NCI-H2227 (cell line): Measurements from ENCODE around the gene ENDOU.

Experiments
- DNase-seq: peaks from one replicate; lab custom pipeline; 2025; ENCODE audit not compliant: unreplicated experiment; lab: John Stamatoyannopoulos, UW

The ENDOU gene

DNA sequence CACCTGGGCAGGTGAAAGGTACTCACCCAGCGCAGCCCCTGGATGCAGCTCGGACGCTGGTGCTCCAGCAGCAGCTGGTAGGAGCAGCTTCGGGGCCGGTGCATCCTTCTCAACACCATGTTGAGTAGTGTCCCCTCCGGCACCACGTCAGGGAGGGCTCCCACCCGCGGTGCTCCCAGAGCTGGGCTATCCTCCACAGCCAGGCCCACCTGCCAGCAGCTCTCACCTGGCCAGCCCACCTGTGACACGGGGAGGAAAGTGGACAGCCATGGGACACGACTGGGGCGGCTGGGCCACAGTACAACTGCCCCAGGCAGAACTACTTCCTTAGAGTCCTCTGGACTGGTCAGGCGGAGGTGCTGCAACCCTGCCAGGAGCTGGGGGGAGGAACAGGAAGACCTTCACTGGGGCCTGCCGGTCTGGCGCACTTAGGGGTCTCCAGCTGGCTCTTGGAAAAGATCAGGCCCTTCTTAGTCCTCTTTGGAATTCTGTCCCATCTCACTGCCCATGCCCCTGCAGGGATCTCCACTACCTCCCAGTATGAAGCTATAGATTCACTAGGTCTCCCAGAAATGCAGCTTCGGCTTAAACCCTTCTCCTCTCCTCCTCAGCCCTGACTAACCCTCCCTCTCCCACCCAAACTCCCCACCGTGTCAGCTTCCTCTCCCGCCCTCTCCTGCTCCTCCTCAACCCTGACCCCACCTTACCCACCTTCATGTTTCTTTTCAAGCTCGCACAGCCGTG is 32.7 kb upstream of the ENDOU start:
- DNase-seq = no peak

DNA sequence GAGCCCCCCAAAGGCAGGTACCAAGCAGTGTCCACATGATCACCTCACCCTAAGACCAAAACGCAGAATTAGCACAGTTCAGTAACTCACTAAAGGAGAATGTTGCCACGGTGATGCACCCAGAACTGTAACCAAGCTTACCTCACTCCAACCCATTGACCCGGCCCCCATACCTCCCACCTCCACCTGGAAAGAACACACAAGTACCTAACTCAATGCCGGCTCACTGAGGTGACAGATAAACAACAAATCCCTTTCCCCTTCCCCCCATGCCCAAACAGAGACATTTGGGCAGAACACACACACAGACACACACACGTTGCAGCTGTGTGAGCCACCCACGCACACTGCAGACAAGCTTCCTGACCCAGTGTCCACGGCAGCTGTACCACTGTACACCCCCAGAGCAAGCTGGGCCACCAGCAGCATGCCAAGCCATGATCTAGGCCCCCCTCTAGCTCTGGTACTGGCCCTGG is 32.1 kb upstream of the ENDOU start:
- DNase-seq = no peak

DNA sequence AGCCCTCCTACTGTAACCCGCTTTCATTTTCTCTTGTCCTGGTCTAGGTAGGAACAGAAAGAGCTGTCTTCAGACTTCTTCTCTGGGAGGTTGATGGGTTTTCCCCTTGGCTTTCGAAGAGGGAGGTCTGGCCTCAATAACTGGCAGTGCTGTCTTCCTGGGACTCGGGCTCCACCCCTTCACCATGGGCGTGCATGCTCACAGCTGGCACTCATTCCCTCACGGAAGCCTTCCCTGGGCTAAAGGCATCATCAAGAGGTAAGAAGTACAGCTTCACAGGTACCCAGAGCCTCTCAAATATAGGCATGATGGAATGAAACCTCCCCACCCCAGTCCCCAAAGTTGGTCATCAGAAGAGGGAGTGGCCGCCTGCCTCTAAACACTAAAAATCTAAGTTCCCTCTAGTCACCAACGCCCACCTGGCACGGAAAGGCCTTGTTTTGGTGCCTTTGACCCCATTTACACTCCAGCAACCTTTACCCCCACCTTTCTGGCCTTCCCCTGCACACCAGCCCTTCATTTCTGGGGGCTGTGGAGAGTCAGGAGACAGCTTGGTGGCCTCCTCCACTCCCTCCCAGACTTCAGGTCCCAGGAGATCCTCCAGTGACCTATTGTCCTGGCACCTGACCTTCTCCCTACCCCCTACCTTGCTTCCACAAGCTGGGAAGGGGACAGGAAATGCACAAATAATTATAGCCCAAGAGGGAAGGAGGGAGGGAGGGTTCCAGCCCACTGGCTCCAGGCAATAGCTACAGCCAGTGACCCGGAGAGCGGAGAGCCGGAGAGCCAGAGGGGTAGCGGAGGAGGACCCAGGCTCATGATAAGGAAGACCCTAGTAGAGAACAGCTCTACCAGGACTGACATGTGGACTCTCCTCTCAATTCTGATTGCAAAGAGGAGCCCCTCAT is 30.6 kb upstream of the ENDOU start:
- peak; percentile 2 for DNase-seq

DNA sequence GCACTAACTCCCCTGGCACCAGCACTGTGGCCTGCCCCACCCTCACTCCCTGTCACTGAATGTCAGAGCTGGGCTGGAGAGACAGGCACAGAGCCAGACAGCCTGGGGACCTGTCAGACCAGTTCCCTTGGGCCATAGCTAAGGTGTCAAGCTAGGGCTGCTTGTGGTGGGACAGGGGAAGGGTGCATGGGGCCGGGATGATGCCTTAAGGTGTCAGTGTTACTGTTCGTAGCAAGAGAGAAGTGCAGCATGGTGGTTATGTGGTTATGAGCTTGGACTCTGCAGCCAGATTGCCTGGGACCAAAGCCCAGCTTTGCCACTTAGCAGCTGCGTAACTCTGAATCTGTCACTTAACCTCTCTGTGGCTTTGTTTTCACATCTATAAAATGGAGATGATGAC is 29.6 kb upstream of the ENDOU start:
- DNase-seq = no peak

DNA sequence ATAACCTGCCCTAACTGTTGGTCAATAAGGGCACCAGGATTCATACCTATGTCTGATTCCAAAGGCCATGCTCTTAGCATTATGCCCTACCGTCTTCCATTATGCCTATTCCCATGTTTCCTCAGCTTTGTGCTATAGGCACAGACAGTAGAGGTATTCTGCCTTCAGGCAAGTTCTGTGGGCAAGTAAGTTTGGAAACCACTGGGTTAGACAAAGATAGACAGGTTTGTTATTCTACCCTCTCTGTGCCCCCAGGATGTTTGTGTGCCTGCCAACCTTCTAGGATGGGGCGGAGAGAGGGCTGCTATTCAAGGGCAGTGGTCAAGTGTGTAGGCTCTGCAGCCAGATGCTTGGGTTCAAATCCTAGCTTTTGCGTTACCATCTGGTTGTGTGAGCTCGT is 28.8 kb upstream of the ENDOU start:
- no peak for DNase-seq

DNA sequence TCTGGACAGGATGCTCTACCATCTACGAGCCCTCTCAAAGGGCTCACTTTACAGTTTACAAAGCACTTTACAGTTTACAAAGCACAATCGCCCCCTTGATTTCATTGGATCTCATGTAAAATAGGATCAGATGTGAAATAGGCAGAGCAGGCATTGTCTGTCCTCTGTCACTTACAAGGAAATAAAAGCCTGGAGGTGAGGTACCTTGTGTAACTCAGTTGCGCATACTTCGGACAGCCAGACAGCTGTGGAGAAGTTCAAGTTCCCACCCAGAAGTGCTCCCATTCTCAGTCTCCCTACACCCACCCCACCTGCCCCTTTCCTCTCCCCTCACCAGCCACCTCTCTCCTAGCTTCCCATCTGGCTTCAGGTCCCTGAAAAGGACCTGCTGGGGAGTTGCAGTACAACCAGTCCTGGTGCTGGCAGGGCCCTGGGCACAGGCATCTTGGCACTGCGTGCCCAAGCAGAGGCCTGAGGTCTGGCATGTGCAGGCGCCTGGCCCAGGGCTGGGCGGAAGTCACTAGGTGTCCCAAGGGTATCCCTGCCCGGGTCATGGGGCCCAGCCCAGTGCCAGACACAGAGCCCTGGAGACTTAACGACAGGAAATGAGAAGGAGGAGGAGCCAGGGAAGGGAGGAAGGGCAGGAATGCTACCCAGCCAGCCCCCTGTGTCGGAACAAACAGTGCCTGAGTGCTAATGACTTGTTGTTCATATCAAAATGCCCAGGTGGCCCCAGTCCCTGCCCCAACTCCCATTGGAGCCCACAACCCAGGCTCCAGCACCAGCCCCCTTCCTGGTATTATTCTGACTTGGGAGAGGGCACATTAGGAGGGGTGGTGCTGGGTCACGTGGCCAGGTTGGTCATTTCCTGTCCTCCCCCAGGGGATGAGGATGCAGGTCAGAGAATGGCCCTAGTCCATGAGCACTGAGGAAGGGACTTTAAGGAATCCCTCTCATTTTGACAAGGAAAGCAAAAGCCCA is 28.0 kb upstream of the ENDOU start:
- DNase-seq = no peak

DNA sequence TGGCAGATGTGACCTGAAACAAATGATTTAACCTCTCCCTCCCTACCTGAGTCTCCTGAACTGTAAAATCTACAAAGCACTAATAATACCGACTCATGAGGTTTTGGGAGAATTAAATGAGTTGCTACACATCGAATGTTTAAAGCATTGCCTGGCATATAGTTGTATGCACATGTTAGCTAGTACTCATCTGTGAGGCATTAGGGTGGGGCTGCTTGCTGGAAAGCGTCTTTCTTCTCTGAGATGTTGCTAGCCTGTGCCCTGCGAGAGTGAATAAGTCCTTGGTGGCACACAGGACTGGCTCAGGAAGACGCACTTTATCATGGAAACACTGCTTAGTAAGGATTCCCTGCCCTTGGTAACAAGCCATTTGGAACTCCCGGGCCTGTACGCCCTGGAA is 27.3 kb upstream of the ENDOU start:
- no peak for DNase-seq

DNA sequence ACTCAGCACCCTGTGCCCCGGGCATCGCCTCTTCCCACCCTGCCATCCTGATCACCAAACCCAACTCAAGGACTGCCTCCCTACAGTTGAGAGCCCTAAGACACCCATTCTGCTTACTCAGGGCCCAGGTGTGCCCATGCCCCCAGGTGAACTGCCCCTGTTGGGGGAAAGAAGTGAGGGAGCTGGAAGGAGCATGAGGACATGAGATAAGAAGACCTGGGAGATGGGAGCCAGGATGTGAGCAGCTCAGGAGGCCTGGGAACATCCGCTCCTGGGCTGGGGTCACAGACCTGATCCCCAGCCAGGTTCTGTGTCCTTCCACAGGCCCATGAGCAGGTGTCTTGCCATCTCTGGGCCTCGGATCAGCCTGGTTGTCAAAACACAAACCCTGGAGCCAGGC is 26.8 kb upstream of the ENDOU start:
- DNase-seq = no peak

DNA sequence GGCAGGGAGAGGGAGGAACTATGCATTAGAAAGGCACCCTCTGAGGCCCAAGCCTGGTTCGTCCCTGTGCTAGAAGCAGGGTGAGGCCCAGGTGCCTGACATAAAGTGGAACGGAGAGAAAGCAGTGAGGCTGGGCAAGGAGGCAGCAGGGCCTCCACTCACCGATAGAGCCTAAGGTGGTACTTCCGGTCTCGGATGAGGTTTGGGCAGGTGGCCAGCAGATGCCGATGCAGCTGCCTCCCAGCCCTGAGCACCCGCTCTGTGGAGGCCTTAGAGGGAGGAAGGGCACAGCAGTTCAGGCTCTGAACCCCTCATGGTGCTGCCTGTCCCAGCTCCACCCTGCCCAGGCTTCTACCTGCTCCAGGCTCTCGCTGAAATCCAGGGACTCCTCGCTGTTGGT is 26.3 kb upstream of the ENDOU start:
- DNase-seq = no peak

DNA sequence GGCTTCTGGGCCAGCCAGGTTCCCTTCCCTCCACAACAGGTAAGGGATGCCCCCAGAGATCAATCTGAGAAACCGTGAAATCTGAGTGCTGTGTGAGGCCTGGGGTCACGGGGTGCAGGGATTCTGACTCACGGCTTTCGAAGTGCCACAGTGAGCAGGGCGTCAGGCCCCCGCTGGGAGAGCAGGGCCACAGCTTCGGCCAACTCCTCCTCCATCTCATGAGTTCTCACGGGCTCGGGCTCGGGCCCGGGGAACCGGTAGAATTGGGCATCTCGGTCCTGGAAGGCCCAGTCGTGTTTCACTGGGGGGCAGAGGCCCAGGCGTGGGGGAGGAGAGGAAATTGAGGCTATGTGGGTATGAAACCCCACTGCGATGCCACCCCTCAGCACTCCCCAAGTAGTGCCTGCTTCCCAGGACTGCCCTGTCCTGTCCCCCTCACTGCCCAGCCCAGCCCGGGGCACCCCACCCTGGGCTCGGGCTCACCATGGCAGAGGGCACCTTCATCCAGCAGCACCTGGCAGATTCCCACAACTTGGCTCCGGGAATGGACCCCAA is 25.7 kb upstream of the ENDOU start:
- DNase-seq = no peak

DNA sequence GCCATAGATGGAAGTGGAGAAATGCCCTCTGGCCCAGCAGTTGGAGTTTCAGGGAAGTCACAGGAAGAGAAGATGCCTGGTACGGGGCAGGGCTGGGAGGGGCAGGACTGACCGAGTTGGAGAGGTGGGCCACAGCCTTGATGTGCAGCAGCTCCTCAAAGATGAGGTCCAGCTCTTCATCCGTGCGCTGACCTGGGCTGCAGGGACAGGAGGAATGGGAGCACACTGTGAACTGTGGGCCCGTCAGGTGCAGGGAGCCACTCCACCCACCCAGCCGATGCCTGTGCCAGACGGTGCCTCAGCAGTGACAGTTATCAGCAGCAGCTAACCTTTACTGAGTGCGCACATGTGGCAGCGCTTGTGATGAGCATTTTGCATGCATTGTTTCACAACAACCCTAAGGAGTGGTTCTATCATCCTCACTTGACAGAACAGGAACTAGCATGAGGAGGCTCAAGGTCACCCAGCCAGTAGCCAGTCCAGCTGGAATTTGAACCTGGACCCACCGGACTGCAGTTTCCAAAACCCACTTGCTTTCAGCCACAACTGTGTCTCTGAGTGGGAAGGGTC is 25.0 kb upstream of the ENDOU start:
- no peak for DNase-seq

DNA sequence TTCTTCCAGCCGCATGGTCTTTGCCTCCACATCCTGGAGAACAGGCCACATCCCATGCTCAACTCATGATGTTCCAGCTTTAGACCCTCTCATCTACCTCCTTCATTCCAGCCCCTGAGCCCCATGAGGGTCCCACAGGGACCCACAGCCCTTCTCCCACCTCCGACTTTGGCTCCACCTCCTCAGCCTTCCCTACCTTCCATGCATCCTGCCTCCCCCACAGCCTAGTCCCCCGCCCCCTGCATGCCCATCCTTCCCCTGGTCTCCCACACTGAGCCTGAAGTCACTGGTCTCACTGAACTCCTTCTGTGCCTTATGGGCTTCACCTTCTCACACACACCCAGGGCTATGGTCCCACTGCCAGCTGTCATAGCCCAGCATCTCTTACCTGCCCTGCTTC is 23.6 kb upstream of the ENDOU start:
- DNase-seq = no peak

DNA sequence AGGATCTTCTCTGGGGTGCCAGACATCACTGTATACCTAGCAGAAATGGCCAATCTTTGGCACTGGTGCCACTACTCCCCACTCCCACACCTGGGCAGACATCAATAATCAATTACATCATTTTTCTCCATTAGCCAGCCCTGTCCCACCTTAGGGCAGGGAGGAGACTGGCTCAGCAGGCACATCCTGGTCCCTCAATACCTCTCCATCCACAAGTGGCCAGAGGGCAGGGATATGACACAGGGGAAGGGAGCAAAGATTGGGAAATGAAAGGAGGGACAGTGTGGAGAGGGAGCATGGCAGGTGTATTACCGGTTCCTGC is 23.2 kb upstream of the ENDOU start:
- no peak for DNase-seq

DNA sequence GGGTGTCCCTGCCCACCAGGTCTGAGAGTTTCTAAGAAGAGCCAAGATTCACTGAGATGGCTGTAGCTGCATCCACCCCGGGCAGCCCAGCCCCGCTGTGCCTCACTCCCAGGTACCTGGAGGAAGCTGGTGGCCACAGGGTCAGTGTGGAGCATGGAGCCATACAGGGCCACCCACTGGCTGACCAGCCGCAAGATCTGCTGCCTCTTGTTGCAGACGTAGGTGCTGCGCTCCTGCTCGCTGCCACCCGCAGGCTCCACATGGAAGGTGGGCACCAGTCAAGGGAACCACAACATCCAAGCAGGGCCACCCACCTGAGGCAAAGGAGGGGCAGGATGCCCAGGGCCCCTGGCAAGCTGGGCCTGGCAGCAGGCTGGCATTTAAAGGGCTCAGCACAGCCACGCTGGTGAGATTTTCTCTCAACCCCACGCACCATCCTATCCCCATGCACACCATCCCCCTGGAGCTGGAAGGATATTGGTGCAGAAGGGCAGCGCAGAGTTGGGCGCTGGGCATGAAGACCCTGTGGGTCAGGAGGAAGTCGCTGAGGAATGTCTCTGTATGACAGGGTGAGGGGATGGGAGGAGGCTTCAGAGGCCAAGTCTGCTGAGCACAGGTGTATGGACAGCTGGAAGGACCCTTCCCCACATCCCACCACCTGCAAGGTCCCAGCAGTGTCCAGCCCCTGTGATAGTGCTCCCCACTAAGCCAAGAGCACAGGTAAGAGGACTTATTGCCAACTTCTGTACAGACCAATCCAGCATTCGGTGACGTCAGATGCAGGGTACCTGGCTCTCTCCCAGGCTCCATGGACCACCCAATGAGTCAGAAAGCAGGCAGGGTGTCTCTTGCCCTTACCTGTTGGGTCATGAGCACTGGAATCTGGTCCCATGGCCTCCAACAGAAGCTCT is 22.6 kb upstream of the ENDOU start:
- no peak for DNase-seq

DNA sequence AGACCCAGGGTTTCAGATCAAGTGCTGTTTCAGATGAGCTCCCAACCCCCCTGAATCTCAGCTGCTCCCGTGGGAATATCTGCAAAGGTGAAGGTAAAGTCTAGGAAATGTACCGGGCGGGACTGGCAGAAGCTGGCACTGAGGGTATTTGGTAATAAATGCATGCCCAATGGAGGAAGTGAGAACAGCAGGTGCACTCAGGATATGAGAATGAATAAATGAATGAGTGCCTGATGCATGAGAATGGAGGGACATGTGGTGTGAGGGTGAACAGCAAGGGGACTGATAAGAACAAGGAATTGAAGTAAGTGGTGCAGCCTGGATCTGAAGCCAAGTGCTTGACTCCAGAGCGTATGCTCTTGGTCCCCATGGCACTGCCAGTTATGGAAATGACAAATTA is 21.8 kb upstream of the ENDOU start:
- no peak for DNase-seq

DNA sequence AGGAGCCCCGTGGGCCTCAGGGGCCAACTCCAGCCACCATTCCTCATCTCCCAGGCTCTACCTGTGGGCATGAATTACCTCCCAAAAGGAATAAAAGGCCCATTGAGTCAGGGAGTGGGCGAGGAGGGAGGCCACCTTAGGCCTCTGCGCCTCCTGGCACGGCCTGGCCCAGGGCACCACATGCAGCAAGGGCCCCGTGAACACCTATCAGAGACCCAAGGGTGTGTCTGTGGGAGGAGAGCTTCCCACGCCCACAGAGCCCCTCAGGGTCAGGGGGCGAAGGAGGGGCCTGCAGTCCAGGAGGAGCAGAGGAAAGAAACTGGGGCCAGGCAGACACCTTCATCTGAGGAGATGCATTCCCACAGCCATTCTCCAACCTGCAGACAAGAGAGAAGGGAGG is 21.2 kb upstream of the ENDOU start:
- no peak for DNase-seq

DNA sequence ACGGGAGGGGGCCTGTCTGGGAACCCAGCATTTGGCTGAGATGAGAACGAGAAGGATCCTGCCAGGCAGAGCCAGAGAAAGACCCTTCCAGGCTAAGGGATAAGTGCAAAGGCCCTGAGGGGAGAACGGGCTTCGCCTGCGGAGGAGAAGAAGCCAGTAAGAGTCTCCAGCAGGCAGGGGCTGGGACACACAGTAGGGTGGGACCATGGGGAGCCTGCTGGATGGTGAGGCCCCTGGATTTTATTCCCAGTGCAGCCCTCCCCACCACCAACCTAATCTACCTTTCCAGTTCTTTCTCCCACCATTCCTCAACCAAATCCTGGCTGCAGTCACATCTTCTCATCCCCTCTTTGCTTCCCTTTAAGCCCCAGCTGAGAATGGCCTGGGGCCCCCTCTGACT is 20.8 kb upstream of the ENDOU start:
- DNase-seq = no peak

DNA sequence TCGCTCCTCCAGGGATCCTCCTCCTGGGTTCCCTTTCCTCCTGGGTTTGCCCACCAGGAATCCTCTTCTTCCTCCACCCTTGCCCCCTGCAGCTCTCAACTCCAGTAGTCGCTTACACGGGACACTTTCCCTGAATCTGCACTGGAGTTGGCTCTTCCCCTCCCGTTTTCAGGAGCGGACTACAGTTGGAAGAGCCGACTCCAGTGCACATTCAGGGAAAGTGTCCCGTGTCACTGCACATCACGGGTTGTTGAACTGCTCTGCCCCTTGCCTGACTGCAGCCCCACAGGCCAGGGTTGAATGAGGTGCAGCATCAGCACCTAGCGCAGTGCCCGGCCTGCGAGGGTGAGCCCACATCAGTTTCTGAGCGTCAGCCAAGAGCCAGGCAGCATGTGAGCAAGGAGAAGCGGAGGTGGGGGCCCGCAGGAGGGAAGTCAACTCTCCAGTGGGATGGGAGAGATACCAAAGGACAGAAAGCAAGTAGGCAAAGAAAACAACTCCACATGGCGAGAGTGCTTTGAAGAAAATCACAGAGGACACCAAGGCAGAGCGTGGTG is 20.3 kb upstream of the ENDOU start:
- DNase-seq = no peak

DNA sequence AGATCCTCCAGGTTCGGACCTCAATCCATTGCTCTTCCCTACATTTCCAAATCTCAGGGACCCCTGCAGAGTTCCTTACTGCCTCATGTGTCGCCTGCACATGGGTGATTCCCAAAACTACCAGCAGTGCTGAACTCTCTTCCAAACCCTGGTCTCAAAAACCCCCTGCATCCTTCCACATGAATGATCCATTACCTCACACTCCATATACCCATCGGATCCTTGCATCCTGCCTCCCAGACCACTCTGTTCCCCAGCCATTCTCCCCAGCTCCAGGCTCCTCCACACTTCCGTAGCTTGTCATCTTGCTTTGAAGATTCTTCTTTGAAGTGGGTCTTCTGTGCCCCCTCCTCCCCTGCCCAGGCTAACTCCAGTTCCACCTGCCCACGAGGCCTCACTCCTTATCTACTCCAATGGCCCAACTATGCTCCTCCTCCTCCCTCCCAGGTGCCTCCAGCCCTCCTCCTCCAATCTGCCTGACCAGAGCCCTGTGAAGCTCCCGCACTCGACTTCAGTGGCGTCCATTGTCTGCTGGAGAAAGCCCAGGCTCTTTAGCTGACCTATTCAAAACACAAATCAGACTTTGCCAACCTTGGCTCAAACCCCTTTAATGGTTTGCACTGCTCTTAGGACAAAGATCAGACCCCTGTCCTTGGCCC is 19.6 kb upstream of the ENDOU start:
- DNase-seq = no peak
